IPS-18c (cell line): ENCODE results near the gene PTGFR.

Source experiments
- H3K4me3 ChIP-seq: 2 replicates; pipeline ENCODE4 v1.7.0; 2013; ENCODE audit warnings: low read depth, mild to moderate bottlenecking, low read length, moderate library complexity; ENCODE audit not compliant: insufficient read depth
- H3K9me3 ChIP-seq: one replicate; pipeline ENCODE4 v1.6.1; 2013; ENCODE audit warnings: mild to moderate bottlenecking, low read length, moderate library complexity; ENCODE audit not compliant: control insufficient read depth, insufficient read depth

Gene PTGFR

DNA sequence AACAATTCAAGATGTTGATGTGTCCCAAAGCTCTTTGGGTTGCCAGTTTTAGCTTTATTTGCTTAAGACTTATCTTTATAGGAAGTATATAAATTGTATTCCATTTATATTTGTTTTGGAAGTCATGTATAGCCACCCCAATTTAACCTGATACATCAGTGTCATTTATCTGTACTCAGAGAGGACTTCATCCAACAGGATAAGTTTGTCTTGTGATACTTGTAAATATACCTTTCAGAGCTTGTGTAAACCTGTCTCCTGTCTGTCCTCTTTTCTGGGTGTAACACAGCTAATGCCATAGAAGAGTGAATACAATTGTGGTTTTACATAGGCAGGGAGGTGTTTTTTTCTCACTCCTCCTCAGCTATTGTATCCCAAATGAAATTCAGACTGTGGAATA is 10.4 kb downstream of the PTGFR start:
- no peaks in the 10 kb centered on the region for H3K9me3 ChIP-seq
- no peak overlapping the region for H3K4me3 ChIP-seq

DNA sequence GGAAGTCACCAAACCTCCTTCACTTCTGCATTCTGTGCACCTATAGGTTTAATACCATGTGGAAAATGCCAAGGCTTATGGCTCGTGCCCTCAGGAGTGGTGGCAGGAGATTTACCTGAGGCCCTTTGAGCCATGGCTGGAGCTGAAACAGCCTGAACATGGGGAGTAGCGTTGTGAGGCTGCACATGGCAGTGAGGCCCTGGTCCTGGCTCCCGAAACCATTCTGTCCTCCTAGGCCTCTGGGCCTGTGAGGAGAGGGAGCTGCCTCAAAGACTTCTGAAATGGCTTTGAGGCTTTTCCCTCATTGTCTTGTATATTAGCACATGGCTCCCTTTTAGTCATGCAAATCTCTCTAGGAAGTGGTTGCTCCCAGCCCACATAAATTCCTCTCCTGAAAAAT is 20.6 kb downstream of the PTGFR start:
- Histone ChIP-seq H3K9me3 (peaks cover 11% of the 10 kb centered on the region), H3K4me3 (no peak overlapping the region)

DNA sequence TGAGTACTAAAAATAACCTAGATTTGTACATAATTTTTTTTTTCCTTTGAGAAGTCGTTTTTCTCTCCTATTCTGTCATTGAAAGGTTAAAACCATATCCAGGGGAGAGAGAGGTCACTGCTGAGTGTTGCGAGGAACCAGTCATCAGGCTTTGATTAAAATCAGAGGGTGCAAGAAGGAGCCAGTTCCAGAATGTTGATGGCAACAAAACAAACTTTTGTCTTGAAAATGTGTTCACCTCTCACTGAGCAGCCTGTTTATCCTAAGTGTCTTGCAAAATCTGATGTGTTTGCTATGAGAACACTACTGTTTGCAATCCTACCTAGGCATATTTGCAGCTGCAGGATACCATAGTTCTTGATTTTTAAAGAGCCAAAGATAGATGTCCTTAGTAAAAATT is 25.9 kb downstream of the PTGFR start:
- H3K4me3 ChIP-seq: no peak overlapping the region
- H3K9me3 ChIP-seq: no peaks in the 10 kb centered on the region

DNA sequence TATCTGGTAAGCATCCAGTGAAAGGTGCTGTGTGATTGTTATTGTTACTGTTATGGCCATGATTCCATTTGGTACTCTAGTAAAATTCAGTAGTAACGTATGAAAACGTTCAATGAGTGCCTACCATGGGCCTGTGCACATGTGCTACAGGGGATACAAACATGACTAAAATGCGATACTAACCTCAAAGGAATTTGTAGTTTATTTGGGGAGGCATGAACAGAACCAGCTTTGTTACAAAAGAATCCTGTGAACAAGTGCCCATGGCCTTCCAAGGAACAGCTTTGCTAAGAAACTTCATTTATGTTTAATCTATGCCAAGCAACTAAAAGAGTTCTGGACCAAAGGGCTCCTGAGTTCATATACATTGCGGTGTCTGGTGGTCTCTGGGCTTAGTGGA is 28.7 kb downstream of the PTGFR start:
- no peaks in the 10 kb centered on the region for H3K9me3 ChIP-seq
- no peak overlapping the region for H3K4me3 ChIP-seq

DNA sequence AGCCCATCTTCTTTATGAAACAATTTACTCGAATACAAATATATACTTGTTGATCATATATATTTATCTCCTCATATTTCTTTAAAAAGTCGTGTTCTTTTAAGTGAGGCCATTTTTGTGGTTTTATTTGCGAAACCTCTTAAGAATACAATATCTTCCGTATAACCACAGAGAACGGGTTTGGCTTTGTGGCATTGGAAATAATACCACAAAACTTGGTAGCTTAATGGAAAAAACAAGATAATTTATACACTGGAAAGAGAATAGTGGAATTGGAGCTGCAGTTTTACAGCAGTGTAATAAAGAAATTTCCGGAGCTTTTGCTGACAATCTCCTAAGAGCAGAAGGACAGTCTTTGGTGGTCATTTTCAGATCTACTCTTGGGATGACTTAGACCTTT is 29.4 kb downstream of the PTGFR start:
- no peak overlapping the region for H3K4me3 ChIP-seq
- no peaks in the 10 kb centered on the region for H3K9me3 ChIP-seq

DNA sequence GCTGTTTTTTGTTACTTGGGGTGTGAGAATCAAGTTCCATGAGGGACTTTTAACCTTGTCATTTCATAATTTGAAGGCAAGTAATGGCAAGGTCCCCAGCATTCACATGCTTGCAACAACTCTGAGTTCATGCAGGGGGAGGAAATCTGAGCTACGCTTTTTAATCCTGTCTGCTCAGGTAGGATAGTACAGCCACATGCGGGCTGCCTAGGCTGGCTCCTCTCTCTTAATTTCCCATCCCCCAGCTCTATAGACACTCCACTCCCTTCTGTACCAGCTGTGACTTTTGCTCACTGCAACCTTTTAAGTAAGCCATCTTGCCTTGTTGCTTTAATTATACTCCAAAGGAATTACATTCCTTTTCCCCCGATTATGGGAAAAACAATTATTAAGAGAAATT is 30.1 kb downstream of the PTGFR start:
- Histone ChIP-seq H3K9me3 (no peaks in the 10 kb centered on the region), H3K4me3 (no peak overlapping the region)

DNA sequence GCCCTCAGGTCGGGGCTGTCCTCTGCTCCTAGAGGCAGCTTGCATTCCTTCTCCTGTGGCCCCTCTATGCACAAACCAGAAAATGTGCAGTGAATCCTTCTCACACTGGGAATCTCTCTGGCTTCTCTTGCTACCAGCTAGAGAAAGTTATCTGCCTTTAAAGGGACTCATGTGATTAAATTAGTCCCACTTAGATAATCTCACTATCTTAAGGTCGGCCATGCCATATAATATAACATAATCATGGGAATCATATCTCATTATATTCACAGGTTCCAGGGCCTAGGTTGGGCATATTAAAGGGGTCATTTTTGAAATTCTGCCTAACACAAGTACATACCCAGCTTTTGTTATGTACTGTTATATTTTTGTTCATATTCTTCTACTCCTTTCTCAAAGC is 31.4 kb downstream of the PTGFR start:
- H3K9me3 ChIP-seq: no peaks in the 10 kb centered on the region
- H3K4me3 ChIP-seq: no peak overlapping the region

DNA sequence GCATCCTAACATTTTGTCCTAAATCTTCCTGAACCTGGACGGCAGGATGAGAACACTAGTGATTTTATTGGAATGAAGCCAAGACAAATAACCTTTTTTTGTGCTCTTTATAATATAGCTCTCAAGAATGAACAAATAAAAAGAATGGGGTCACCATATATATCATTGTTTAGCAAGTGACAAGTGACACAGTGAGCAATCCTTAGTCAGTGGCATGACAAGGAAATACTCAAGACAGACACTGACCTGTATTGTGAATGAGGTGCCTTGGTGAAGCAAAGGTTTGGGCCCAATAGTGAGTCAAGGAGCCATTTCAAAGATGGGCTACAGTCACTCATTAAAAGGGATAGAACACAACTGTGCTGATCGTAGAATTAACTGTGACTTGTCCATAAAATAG is 35.7 kb downstream of the PTGFR start:
- Histone ChIP-seq H3K4me3 (no peak overlapping the region), H3K9me3 (no peaks in the 10 kb centered on the region)

DNA sequence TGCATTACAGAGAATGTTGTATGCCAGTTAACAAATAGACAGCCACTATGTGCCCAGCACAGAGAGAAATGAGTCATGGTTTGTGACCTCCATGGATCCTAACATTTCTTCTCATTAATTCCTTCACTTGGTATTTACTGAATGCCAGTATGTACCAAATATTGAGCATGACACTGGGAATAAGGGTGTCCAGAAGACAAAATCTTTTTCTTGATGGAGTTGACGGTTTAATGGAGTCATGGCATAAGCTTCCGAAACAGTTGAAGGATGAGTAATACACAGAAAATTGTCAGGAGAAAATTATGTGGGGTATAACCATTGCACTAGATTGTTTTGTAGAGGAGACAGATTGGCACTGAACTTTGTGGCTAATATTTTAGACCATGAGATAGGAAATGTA is 36.9 kb downstream of the PTGFR start:
- no peak overlapping the region for H3K4me3 ChIP-seq
- H3K9me3 ChIP-seq: no peaks in the 10 kb centered on the region

DNA sequence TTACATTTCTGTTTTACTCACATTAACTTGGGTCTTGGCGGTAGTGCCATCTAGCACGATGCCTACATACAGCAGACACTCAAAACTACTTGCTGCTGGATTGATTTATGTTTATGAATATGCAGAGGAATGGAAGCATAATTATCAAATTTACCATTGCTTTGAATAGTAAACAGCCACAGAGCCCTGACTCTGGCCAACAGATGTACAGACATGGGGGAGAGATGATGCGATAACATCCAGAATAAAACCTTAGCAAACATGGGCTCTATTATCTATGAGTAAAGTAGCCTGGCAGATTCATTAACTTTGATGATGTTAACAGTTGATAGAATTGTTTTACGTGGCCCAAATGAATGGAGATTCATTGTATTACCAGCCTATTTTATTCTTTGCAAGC is 42.8 kb downstream of the PTGFR start:
- no peak overlapping the region for H3K4me3 ChIP-seq
- H3K9me3 ChIP-seq: no peaks in the 10 kb centered on the region

DNA sequence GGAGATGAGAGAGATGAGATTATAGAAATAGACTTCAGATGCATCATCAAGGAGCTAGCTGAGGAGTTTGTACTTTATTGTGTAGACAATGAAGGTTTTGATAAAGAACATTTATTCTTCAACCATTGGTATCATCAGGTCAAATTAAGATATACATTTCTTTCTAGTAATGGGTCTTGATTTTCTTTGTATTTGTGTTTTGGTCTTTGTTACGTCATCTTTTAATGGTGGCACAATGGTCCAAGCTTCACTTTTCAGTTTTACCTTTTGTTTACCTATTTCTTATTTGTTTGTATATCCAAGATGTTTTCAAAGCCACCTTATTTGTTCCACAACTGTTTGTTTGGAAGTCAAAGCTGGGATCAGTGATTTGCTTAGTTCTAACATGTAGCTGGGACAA is 44.5 kb downstream of the PTGFR start:
- no peak overlapping the region for H3K4me3 ChIP-seq
- H3K9me3 ChIP-seq: no peaks in the 10 kb centered on the region

DNA sequence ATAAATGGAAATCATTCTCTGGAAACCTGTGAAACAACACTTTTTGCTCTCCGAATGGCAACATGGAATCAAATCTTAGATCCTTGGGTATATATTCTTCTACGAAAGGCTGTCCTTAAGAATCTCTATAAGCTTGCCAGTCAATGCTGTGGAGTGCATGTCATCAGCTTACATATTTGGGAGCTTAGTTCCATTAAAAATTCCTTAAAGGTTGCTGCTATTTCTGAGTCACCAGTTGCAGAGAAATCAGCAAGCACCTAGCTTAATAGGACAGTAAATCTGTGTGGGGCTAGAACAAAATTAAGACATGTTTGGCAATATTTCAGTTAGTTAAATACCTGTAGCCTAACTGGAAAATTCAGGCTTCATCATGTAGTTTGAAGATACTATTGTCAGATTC is 45.7 kb downstream of the PTGFR start:
- H3K9me3 ChIP-seq: no peaks in the 10 kb centered on the region
- H3K4me3 ChIP-seq: no peak overlapping the region

DNA sequence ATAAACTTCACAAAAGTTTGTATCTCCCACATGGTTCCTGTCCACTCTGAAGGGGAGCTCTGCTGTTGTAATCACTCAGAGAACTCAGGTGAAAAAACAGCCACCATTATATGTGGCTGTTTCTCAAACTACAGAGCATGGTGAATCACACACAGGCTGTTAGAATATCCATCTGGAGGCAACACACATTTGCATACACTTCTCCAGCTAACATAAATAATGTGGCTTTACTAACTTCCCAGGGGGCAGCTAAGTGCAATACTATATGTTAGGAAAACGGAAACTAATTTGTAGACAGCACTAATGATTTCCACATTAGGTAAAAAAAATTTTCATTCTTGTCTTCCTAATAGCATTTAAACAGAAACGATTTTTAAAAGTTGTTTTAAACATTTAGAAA is 49.3 kb downstream of the PTGFR start:
- Histone ChIP-seq H3K4me3 (no peak overlapping the region), H3K9me3 (no peaks in the 10 kb centered on the region)

DNA sequence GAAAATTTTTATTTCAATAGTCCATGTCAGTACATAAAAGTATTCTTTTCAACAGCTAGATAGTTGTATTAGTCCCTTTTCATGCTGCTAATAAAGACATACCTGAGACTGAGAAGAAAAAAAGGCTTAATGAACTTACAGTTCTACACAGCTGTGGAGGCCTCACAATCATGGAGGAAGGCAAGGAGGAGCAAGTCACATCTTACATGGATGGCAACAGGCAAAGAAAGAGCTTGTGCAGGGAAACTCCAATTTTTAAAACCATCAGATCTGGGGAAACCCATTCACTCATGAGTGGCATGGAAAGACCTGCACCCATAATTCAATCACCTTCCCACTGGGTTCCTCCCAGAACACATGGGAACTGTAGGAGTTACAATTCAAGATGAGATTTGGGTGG is 50.7 kb downstream of the PTGFR start:
- Histone ChIP-seq H3K4me3 (no peak overlapping the region), H3K9me3 (no peaks in the 10 kb centered on the region)

DNA sequence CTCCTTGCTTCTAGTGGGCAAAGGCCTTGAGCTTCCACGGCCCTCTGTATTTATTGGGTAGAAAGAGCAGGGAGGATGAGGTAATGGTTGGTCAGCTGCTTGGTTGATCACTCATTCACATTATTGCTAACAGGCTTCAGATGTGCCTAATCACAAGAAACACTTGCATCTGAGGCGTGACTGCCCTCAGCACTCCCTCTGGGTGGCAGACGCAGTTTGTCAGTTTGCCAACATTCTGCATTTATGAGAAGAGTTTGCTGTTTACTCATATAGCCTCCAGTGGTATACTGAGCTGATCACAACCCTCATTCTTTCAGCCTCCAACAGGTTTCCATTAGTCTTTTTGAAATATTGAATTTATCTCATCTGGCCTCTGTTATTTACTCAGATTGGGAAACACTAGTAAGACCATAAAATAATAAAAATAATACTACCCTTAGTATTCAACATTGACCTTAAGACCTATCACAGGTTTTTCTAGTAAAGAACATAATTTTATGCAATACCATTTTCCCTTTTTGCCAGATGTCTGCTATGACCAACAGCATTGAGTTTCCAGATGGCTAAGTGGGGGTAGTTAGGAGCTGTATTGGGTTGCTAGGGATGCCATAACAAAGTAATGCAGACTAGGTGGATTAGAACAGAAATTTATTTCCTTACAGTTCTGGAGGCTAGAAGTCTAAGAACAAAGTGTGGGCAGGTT is 53.3 kb downstream of the PTGFR start:
- H3K9me3 ChIP-seq: no peaks in the 10 kb centered on the region
- no peak overlapping the region for H3K4me3 ChIP-seq

DNA sequence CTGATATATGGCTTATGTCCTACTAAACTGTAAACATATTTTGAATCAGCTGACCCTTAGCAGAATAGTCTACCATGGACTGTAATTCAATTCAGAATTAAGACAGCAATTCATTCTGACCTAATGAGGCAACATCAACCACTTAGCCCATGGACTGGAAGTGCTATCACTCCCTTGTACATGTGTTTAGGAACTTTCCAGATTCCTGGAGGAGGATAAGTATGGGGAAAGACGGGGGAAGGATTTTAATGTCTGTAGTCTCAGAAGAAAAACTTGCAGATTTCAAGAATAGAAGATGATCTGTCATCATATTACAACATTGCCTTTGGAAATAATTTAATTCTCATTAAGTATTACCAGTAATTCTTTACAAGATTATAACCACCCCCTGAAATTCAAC is 56.3 kb downstream of the PTGFR start:
- Histone ChIP-seq H3K9me3 (no peaks in the 10 kb centered on the region), H3K4me3 (no peak overlapping the region)

DNA sequence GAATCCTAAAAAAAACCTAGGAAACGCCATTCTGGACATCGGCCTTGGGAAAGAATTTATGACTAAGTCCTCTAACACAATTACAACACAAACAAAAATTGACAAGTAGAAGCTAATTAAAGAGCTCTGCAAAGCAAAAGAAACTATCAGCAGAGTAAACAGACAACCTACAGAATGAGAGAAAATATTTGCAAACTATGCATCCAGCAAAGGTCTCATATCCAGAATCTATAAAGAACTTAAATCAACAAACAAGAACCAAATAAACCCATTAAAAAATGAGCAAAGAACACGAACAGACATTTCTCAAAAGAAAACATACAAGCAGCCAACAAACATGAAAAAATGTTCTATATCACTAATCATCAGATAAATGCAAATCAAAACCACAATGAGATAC is 58.6 kb downstream of the PTGFR start:
- Histone ChIP-seq H3K9me3 (peaks cover 2% of the 10 kb centered on the region), H3K4me3 (no peak overlapping the region)

DNA sequence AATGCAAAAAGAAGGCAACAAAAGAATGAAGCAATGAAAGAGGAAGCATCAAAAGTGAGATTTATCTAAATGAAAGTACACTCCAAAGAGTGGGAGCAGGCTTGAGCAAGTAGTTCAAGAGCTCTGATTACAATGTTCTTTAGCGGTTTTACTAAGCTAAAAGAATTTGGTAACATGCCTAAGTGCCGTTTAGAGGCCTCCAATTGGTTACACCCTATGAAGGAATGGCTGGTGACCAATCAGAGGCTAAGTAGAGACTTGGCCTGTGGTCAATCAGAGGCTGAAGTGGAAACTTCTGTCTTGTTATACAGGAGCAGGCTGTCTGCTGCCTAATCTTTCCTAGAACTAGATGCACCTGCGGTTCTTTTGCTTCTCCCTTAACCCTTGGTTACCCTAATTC is 59.1 kb downstream of the PTGFR start:
- H3K4me3 ChIP-seq: no peak overlapping the region
- peaks cover 2% of the 10 kb centered on the region for H3K9me3 ChIP-seq

DNA sequence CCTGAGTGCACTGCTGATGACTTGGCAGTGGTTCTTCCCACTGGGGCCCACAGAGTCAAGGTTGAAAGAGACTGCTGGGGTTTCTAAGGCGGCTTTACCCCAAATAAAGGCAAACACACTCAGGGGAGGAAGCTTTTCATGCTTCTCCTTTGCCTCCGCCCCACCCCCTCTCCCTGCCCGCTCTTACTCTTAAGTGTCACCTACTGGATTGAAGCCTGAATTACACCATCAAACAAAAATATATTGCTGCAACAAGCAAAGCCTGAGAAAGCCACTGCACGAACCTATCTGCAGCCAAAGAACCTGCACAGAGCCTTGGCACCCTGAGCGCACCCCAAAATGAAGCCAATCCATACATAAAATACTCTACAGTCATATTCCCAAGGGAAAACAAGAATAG is 63.1 kb downstream of the PTGFR start:
- Histone ChIP-seq H3K9me3 (peaks cover 2% of the 10 kb centered on the region), H3K4me3 (no peak overlapping the region)
